Omental fat pad (tissue), 4 donors: ENCODE results near the gene RFC4. TPM values are rescaled to one million over a fixed set of nuclear protein-coding genes. Genes with fewer than 3 reads are reported as not detected.

Source experiments
- ATAC-seq: fragments of 150-250 bp; one replicate; pipeline ENCODE4 v1.9.1; 2016; ENCODE audit warnings: mild to moderate bottlenecking, moderate library complexity; ENCODE audit not compliant: low FRiP score
- DNase-seq: peaks from one replicate; pipeline ENCODE4 v3.0.0-alpha.2; 2019; ENCODE audit warnings: low spot score
- total RNA-seq, 4 donors: library from RNA; depleted of rRNA; stranded (reverse); fragments of >200 nt; gene quantifications; one replicate each; pipeline ENCODE4 v1.1.0, GENCODE V29; 2016
- TF ChIP-seq, protein P1 (sequence below), 3 donors: fragments of 450-650 bp; IDR thresholded peaks; one replicate each; pipeline ENCODE4 v1.5.1; 2016 to 2017; ENCODE audit warnings: antibody characterized with exemption in 3 of 3, mild to moderate bottlenecking in 3 of 3, moderate library complexity in 2 of 3

RFC4 gene
- total RNA-seq, 4 donors from 2014 or later = 6.1 to 10.7 (median 9.4) TPM

DNA sequence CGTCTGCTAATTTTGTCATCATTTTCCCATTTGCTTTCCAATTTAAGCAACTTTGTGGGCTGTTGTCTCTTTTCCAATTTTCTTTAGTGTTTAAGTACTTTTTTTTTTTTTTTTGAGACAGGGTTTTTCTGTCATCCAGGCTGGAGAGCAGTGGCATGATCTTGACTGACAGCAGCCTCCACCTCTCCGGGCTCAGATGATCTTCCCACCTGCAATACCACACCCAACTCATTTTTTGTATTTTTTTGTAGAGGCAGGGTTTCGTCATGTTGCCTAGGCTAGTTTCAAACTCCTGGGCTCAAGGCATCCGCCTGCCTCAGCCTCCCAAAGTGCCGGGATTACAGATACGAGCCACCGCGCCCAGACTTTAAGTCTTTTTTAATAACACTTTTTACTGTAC is 49.1 kb downstream of the RFC4 start:
- no peak for ATAC-seq

DNA sequence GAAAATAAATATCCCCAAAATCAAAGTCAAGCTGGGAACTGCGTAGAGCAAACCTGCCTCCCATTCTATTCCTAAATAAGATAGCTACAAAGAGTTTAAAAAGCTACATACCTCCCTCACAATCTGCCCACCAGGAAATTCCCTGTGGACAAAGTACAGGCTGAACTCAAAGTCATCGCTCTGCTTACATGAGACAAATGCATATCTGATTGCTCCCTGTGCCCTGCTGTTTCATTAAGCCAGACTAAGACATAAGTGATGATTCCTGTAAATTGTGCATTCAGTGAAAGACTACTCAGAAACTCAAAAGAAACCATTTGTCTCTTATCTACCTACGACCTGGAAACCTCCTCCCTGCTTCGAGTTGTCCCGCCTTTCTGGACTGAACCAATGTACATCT is 51.4 kb downstream of the RFC4 start:
- no peak for ATAC-seq
- TF ChIP-seq, protein P1, sequence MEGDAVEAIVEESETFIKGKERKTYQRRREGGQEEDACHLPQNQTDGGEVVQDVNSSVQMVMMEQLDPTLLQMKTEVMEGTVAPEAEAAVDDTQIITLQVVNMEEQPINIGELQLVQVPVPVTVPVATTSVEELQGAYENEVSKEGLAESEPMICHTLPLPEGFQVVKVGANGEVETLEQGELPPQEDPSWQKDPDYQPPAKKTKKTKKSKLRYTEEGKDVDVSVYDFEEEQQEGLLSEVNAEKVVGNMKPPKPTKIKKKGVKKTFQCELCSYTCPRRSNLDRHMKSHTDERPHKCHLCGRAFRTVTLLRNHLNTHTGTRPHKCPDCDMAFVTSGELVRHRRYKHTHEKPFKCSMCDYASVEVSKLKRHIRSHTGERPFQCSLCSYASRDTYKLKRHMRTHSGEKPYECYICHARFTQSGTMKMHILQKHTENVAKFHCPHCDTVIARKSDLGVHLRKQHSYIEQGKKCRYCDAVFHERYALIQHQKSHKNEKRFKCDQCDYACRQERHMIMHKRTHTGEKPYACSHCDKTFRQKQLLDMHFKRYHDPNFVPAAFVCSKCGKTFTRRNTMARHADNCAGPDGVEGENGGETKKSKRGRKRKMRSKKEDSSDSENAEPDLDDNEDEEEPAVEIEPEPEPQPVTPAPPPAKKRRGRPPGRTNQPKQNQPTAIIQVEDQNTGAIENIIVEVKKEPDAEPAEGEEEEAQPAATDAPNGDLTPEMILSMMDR (IDR thresholded peaks at IDR 0.05) = no peak

More for the DNA sequence above, 49.1 kb downstream of the RFC4 start:
- DNase-seq = no peak
- TF ChIP-seq, protein P1 (IDR thresholded peaks at IDR 0.05) = no peak

DNA sequence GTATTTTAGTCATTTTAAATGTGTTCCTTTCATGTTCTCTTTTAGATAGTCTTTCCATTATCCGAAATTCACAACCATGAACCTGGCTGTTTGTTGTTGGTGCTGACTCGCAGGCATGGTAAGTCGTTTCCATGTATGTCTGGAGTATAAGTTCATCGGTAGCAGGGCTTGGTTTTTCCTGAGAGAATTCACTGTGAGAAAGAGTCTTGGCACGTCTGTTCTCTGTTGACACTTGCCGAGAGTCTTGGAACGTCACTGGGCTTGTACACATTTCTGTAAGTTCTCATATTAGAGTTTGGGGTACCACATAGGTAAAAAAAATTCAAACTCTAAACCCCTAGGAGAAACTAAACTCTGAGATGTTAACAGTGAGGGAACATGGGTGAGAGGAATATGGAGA is 52.3 kb downstream of the RFC4 start:
- ATAC-seq (no peak), DNase-seq (no peak)
- TF ChIP-seq, protein P1 (IDR thresholded peaks at IDR 0.05) = no peak

More for the DNA sequence above, 51.4 kb downstream of the RFC4 start:
- no peak for DNase-seq

DNA sequence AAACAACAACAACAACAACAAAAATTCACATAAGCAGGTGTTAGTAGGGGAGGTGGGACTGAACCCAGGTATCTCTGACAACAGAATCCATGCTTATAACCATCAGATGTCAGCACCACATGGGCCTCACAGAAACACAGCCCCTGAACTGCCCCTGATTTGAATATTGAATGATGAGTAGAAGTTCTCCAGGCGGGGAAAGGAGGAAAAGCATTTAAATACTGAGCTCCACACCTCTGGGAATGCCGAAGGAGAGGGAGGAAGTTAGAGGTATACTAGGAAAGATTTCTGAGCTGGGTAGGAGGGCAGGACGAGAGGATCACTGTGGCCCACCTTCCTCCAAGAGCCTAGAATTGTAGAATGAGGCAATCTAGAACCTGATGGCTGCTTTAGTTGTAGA is 54.8 kb downstream of the RFC4 start:
- no peak for DNase-seq
- TF ChIP-seq, protein P1 (IDR thresholded peaks at IDR 0.05) = no peak
- no peak for ATAC-seq

DNA sequence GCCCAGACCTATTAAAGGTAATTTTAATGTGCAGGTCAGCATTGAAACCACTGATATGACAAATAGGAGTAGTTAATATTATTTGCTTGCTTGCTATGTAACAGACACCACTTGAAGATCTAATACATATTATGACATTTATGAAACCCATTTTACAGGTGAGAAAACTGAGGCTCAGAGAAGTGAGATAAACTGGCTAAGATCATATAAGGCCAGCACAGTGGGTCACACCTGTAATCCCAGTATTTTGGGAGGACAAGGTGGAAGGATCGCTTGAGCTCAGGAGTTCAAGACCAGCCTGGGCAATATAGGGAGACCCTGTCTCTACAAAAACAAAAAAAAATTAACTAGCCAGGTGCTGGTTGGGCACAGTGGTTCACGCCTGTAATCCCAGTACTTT is 56.0 kb downstream of the RFC4 start:
- TF ChIP-seq, protein P1 (IDR thresholded peaks at IDR 0.05) = no peak
- DNase-seq = no peak
- no peak for ATAC-seq

DNA sequence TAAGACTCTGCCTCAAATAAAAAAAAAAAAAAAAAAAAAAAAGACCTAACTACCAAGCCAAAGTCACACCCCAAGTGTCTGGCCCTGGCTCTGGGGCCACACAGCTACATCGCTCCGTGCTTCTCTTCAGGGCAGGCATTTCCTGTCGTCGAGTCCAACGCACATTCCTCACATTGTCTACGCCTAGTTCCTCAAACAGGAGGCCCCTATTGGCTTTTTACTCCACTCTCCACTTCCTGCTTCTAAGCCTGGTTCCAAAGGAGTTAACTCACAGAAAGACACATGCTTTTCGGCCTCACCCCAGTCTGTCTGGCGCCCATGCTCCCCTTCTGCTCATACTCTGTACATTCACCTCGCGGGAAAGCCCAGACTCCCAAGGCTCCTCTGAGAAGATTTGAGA is 60.3 kb downstream of the RFC4 start:
- DNase-seq = no peak
- no peak for ATAC-seq
- TF ChIP-seq, protein P1 (IDR thresholded peaks at IDR 0.05) = no peak

DNA sequence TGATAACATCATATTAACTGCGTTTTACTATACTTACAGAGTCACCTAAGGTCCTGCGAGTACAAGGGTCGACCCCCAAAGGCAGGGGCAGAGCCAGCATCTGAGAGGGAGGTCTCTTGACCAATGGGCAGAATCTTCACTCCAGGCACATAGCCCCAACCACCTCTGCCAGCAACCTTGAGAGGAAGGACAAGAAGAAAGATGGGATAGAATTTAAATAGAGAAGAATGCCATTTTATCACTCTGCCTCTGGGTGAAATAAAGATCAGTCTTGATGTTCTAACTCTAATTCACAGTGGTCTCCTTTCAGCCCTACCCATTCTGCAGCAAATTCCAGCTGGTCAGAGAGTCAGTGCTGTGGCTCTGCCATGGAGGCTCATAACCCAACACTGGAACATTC is 62.6 kb downstream of the RFC4 start:
- DNase-seq = no peak
- TF ChIP-seq, protein P1 (IDR thresholded peaks at IDR 0.05) = no peak
- ATAC-seq = no peak
